ENCODE results near the gene SMYD3. TPM values are rescaled to one million over a fixed set of nuclear protein-coding genes. Genes with fewer than 3 reads are reported as not detected.

Gene SMYD3
- total RNA-seq, 2 experiments from 2014 or later = 22.6 to 24.6 TPM

- H3K9me3 Mint-ChIP-seq = no peaks in the 10 kb centered on the region
- no peak overlapping the region for H3K4me3 Mint-ChIP-seq
- peaks cover 20% of the 10 kb centered on the region for H3K36me3 Mint-ChIP-seq (ENCODE audit: low read depth)
- no peak for TF ChIP-seq CTCF (IDR thresholded peaks at IDR 0.05)
- ATAC-seq (no peak), DNase-seq (no peak)
- no peaks in the 10 kb centered on the region for H3K4me1 Mint-ChIP-seq (ENCODE audit: low read depth)
- intact Hi-C loops (cut with micrococcal nuclease) = no loop called here
- no peaks in the 10 kb centered on the region for H3K27me3 Mint-ChIP-seq
- CTCF ChIA-PET = no interaction called here
- H3K27ac Mint-ChIP-seq = no peak overlapping the region
- POLR2A ChIA-PET = no interaction called here
Measured at GRCh38 chr1:245926888-245927287, 580.2 kb downstream of the SMYD3 start.

- ChIA-PET CTCF (no interaction called here), POLR2A (no interaction called here)
- H3K27ac Mint-ChIP-seq = no peak overlapping the region
- H3K27me3 Mint-ChIP-seq = no peaks in the 10 kb centered on the region
- H3K4me1 Mint-ChIP-seq (ENCODE audit: low read depth) = no peaks in the 10 kb centered on the region
- ATAC-seq (no peak), DNase-seq (no peak)
- H3K36me3 Mint-ChIP-seq (ENCODE audit: low read depth) = peaks cover 22% of the 10 kb centered on the region
- TF ChIP-seq CTCF (IDR thresholded peaks at IDR 0.05) = no peak
- H3K9me3 Mint-ChIP-seq = no peaks in the 10 kb centered on the region
- intact Hi-C loops (cut with micrococcal nuclease) = no loop called here
- no peak overlapping the region for H3K4me3 Mint-ChIP-seq
Measured at GRCh38 chr1:245923215-245923614, 583.9 kb downstream of the SMYD3 start.

- CTCF ChIA-PET = interaction anchor here (1.0 kb wide), 1 partner anchor 21 kb away, joined by 4 read pairs; no protein-coding TSS in a partner anchor
- DNase-seq = no peak
- no peak overlapping the region for H3K4me3 Mint-ChIP-seq
- H3K27ac Mint-ChIP-seq = no peak overlapping the region
- no peak for TF ChIP-seq CTCF (IDR thresholded peaks at IDR 0.05)
- ATAC-seq = no peak
- H3K27me3 Mint-ChIP-seq = no peaks in the 10 kb centered on the region
- intact Hi-C loops (cut with micrococcal nuclease) = no loop called here
- peaks cover 13% of the 10 kb centered on the region for H3K36me3 Mint-ChIP-seq (ENCODE audit: low read depth)
- no peaks in the 10 kb centered on the region for H3K9me3 Mint-ChIP-seq
- POLR2A ChIA-PET = no interaction called here
- no peaks in the 10 kb centered on the region for H3K4me1 Mint-ChIP-seq (ENCODE audit: low read depth)
Measured at GRCh38 chr1:245921417-245921816, 585.7 kb downstream of the SMYD3 start.

GRCh38 chr1:245917403-245917802 lies 589.7 kb downstream of the SMYD3 start:
- H3K4me3 Mint-ChIP-seq = no peak overlapping the region
- ATAC-seq (no peak), DNase-seq (no peak)
- no peak overlapping the region for H3K27ac Mint-ChIP-seq
- H3K36me3 Mint-ChIP-seq (ENCODE audit: low read depth) = peaks cover 25% of the 10 kb centered on the region
- CTCF ChIA-PET = no interaction called here
- no peaks in the 10 kb centered on the region for H3K27me3 Mint-ChIP-seq
- peaks cover 7% of the 10 kb centered on the region for H3K9me3 Mint-ChIP-seq
- H3K4me1 Mint-ChIP-seq (ENCODE audit: low read depth) = no peaks in the 10 kb centered on the region
- POLR2A ChIA-PET = no interaction called here
- intact Hi-C loops (cut with micrococcal nuclease) = no loop called here
- TF ChIP-seq CTCF (IDR thresholded peaks at IDR 0.05) = no peak

GRCh38 chr1:245915841-245916240 lies 591.2 kb downstream of the SMYD3 start:
- CTCF ChIA-PET = no interaction called here
- intact Hi-C loops (cut with micrococcal nuclease) = no loop called here
- peaks cover 26% of the 10 kb centered on the region for H3K36me3 Mint-ChIP-seq (ENCODE audit: low read depth)

More at GRCh38 chr1:245915841-245916240, 591.2 kb downstream of the SMYD3 start:
- TF ChIP-seq CTCF (IDR thresholded peaks at IDR 0.05) = no peak
- DNase-seq (no peak), ATAC-seq (no peak)
- Mint-ChIP-seq H3K4me3 (no peak overlapping the region), H3K9me3 (peaks cover 9% of the 10 kb centered on the region), H3K27me3 (no peaks in the 10 kb centered on the region), H3K4me1 (ENCODE audit: low read depth) (no peaks in the 10 kb centered on the region), H3K27ac (no peak overlapping the region)
- POLR2A ChIA-PET = no interaction called here
